ENCODE results near the gene CCN2.

- TF ChIP-seq POLR2A (IDR thresholded peaks at IDR 0.05): no peak
- TF ChIP-seq, protein P1, sequence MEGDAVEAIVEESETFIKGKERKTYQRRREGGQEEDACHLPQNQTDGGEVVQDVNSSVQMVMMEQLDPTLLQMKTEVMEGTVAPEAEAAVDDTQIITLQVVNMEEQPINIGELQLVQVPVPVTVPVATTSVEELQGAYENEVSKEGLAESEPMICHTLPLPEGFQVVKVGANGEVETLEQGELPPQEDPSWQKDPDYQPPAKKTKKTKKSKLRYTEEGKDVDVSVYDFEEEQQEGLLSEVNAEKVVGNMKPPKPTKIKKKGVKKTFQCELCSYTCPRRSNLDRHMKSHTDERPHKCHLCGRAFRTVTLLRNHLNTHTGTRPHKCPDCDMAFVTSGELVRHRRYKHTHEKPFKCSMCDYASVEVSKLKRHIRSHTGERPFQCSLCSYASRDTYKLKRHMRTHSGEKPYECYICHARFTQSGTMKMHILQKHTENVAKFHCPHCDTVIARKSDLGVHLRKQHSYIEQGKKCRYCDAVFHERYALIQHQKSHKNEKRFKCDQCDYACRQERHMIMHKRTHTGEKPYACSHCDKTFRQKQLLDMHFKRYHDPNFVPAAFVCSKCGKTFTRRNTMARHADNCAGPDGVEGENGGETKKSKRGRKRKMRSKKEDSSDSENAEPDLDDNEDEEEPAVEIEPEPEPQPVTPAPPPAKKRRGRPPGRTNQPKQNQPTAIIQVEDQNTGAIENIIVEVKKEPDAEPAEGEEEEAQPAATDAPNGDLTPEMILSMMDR (IDR thresholded peaks at IDR 0.05 in 4 of 5, conservative IDR thresholded peaks at IDR 0.05 in 1 of 5): no peak
These were observed 13.2 kb downstream of the CCN2 start for GRCh38 chr6:131937703-131938631.
